Pancreas (tissue), 10 donors: ENCODE data around the gene KCNQ4. TPM values are rescaled to one million over a fixed set of nuclear protein-coding genes. Genes with fewer than 3 reads are reported as not detected.

Source experiments
- ATAC-seq, 4 donors: fragments of 200-7000 bp; cut with Tn5 transposase; one replicate each; pipeline versions ENCODE4 v1.8.0 to v1.9.1; 2020; ENCODE audit warnings: mild to moderate bottlenecking in 4 of 4, moderate library complexity in 4 of 4
- DNase-seq, 6 donors: peaks; one replicate each; pipeline ENCODE4 v3.0.0-alpha.2; 2020
- FAIRE-seq: peaks from 2 replicates; lab custom pipeline; 2012; peaks lifted over from hg19 to GRCh38; lab: Jason Lieb, UNC
- H3K27ac ChIP-seq, 4 donors: fragments of 200-600 bp; sonication (generic); 1 replicate in 3 of 4; 2 replicates in 1 of 4; pipeline versions ENCODE4 v1.5.0 to v1.8.0; 2020
- H3K27me3 ChIP-seq, 4 donors: fragments of 200-600 bp; one replicate each; pipeline ENCODE4 v1.8.0; 2021
- H3K36me3 ChIP-seq, 3 donors: fragments of 200-600 bp; sonication (generic) in 1 of 3; one replicate each; pipeline versions ENCODE4 v1.5.0 to v1.8.0; 2020 to 2021
- H3K4me1 ChIP-seq, 3 donors: fragments of 200-600 bp; one replicate each; pipeline ENCODE4 v1.8.0; 2021
- H3K4me3 ChIP-seq, 4 donors: fragments of 200-600 bp; sonication (generic) in 2 of 4; one replicate each; pipeline versions ENCODE4 v1.5.0 to v1.8.0; 2020 to 2021
- H3K9me3 ChIP-seq, 4 donors: fragments of 200-600 bp; one replicate each; pipeline ENCODE4 v1.8.0; 2021
- CTCF ChIP-seq, 4 donors: fragments of 200-600 bp; sonication (generic) in 3 of 4; IDR thresholded peaks; one replicate each; pipeline versions ENCODE4 v1.5.0 to v1.8.0; 2021; ENCODE audit warnings: antibody characterized with exemption in 4 of 4
- whole genome bisulfite sequencing, 2 donors: extraction: QIAGEN DNeasy Blood & Tissue Kit; methylation state at CpG; one replicate each; pipeline ENCODE4 v1.1.7; 2013; 5-methylcytosine and 5-hydroxymethylcytosine counted together
- intact Hi-C, 3 donors: fragments of 100-400 bp; cut with DNase I; formaldehyde crosslinking; loops; one replicate each; pipeline versions ENCODE4 v1.11.1 to v1.14.2; 2022
- polyA plus RNA-seq, 2 donors: library from polyadenylated mRNA; stranded (reverse); fragments of 200-250 nt; gene quantifications; one replicate each; pipeline ENCODE4 v1.2.3, GENCODE V29; 2013
- total RNA-seq, 6 donors: library from RNA; stranded (reverse); fragmentation: NEBNext Ultra II Directional in 4 of 6; extraction: Animal tissue kit (Norgen Biotek cat#: 25700) in 4 of 6; gene quantifications; one replicate each; pipeline versions ENCODE4 v1.2.1 to v1.2.4, GENCODE V29; 2021 to 2023
- donor health status: healthy with polysubstance abuse.
- donor health status: DM: no; HTN: no; CAD: no; lungs with moderate emphysema.
- donor health status: DM: no; HTN: no; CAD: no.
- donor health status: control.
- donor health status: control.
- donor health status: Bipolar disorder and iron deficiency.
- donor health status: DM: yes; HTN: yes; CAD: no.
- donor health status: DM: no; HTN: no; CAD: no.
- donor health status: DM: no; HTN: no; CAD: no.
- donor health status: DM: yes; HTN: yes; CAD: no.

KCNQ4 gene
- total and polyA plus RNA-seq, 8 donors: 0.35 to 6.5 (median 1.3) TPM

GRCh38 chr1:40786995-40787705 lies 3.6 kb downstream of the KCNQ4 start:
- 94 to 96% methylated on average over 9 of the region's 9 CpGs for WGBS, 2 donors
- intact Hi-C loops: no loop called here

GRCh38 chr1:40787737-40788560 lies 4.4 kb downstream of the KCNQ4 start:
- no peaks in the 10 kb centered on the region for H3K4me1 ChIP-seq
- intact Hi-C loops: no loop called here
- H3K36me3 ChIP-seq: no peaks in the 10 kb centered on the region
- WGBS, 2 donors: 86 to 88% methylated on average over 19 of the region's 19 CpGs
- H3K4me3 ChIP-seq: no peak overlapping the region
- TF ChIP-seq CTCF (IDR thresholded peaks at IDR 0.05): no peak
- H3K9me3 ChIP-seq: no peaks in the 10 kb centered on the region
- DNase-seq: peak in 1 of 6 donors; percentile 30
- no peak for ATAC-seq
- H3K27ac ChIP-seq: no peak overlapping the region
- FAIRE-seq: no peak
- no peaks in the 10 kb centered on the region for H3K27me3 ChIP-seq

More at GRCh38 chr1:40786995-40787705, 3.6 kb downstream of the KCNQ4 start:
- no peak for TF ChIP-seq CTCF (IDR thresholded peaks at IDR 0.05)
- ATAC-seq: no peak
- Histone ChIP-seq H3K4me1 (peaks cover 0 to 5% (median 0%) of the 10 kb centered on the region in 3 donors), H3K27ac (no peak overlapping the region), H3K27me3 (no peaks in the 10 kb centered on the region), H3K36me3 (no peaks in the 10 kb centered on the region), H3K4me3 (no peak overlapping the region), H3K9me3 (no peaks in the 10 kb centered on the region)
- no peak for FAIRE-seq
- peak in 1 of 6 donors; percentile 25 for DNase-seq

- intact Hi-C loops: no loop called here
- Histone ChIP-seq H3K27me3 (no peaks in the 10 kb centered on the region), H3K4me3 (no peak overlapping the region), H3K36me3 (no peaks in the 10 kb centered on the region), H3K27ac (no peak overlapping the region), H3K4me1 (no peaks in the 10 kb centered on the region), H3K9me3 (no peaks in the 10 kb centered on the region)
- DNase-seq (peak in 1 of 6 donors; percentile 24), FAIRE-seq (no peak), ATAC-seq (no peak)
- no peak for TF ChIP-seq CTCF (IDR thresholded peaks at IDR 0.05)
- WGBS, 2 donors: 77% methylated on average over 17 of the region's 17 CpGs
These were observed 5.2 kb downstream of the KCNQ4 start for GRCh38 chr1:40788561-40789341.

GRCh38 chr1:40789342-40789598 lies 5.7 kb downstream of the KCNQ4 start:
- H3K9me3 ChIP-seq: no peaks in the 10 kb centered on the region
- H3K4me3 ChIP-seq: no peak overlapping the region
- H3K27ac ChIP-seq: no peak overlapping the region
- DNase-seq: no peak
- no peak for TF ChIP-seq CTCF (IDR thresholded peaks at IDR 0.05)
- H3K4me1 ChIP-seq: no peaks in the 10 kb centered on the region
- FAIRE-seq: no peak
- 60 to 71% methylated on average over 2 of the region's 2 CpGs for WGBS, 2 donors
- H3K36me3 ChIP-seq: no peaks in the 10 kb centered on the region
- intact Hi-C loops: no loop called here
- no peaks in the 10 kb centered on the region for H3K27me3 ChIP-seq
- no peak for ATAC-seq
